Kidney (tissue), 14 donors: ENCODE measurements around the gene APOBEC3F. TPM values are rescaled to one million over a fixed set of nuclear protein-coding genes. Genes with fewer than 3 reads are reported as not detected.
"Not testable (repeated sequence)": the region's sequence is repeated elsewhere in the genome, so short reads cannot be mapped to it uniquely, and the experiment has no call there.

Source experiments
- DNase-seq, 5 donors: peaks; one replicate each; pipeline ENCODE4 v3.0.0-alpha.2; 2013 to 2020
- FAIRE-seq: peaks from 2 replicates; lab custom pipeline; 2012; peaks lifted over from hg19 to GRCh38; lab: Jason Lieb, UNC
- H3K27ac ChIP-seq, 2 donors: one replicate each; pipeline ENCODE4 v1.7.0; 2013; ENCODE audit warnings: low read depth in 2 of 2, low read length in 2 of 2, inconsistent platforms in 1 of 2
- H3K27me3 ChIP-seq: one replicate; pipeline ENCODE4 v1.7.1; 2013; ENCODE audit warnings: low read length, inconsistent platforms; ENCODE audit not compliant: control insufficient read depth, insufficient read depth
- H3K36me3 ChIP-seq, 3 donors: one replicate each; pipeline versions ENCODE4 v1.7.0 to v1.7.1; 2013; ENCODE audit warnings: low read length in 3 of 3, control low read depth in 1 of 3, inconsistent platforms in 1 of 3; ENCODE audit not compliant: insufficient read depth in 3 of 3, control insufficient read depth in 2 of 3
- H3K4me1 ChIP-seq, 3 donors: one replicate each; pipeline versions ENCODE4 v1.7.0 to v1.7.1; 2013; ENCODE audit warnings: low read length in 3 of 3, inconsistent platforms in 1 of 3, low read depth in 1 of 3; ENCODE audit not compliant: control insufficient read depth in 2 of 3, insufficient read depth in 2 of 3
- H3K4me3 ChIP-seq, 3 donors: one replicate each; pipeline versions ENCODE4 v1.7.0 to v1.8.1; 2013; ENCODE audit warnings: low read length in 3 of 3, control low read depth in 1 of 3, inconsistent platforms in 1 of 3
- H3K9ac ChIP-seq, 3 donors: one replicate each; pipeline versions ENCODE4 v1.7.0 to v1.7.1; 2013; ENCODE audit warnings: low read length in 3 of 3, control low read depth in 1 of 3, inconsistent platforms in 1 of 3
- H3K9me3 ChIP-seq, 3 donors: one replicate each; pipeline versions ENCODE4 v1.7.0 to v1.7.1; 2013; ENCODE audit warnings: low read length in 3 of 3, control low read depth in 1 of 3, inconsistent platforms in 1 of 3; ENCODE audit not compliant: control insufficient read depth in 2 of 3, insufficient read depth in 1 of 3
- CTCF ChIP-seq: IDR thresholded peaks from 3 replicates; pipeline ENCODE4 v1.5.1; 2012; ENCODE audit warnings: mild to moderate bottlenecking, moderate library complexity, borderline replicate concordance; ENCODE audit not compliant: insufficient read depth; ENCODE audit errors: extremely low read depth
- intact Hi-C: fragments of 100-400 bp; cut with DNase I; formaldehyde crosslinking; loops from one replicate; pipeline ENCODE4 v1.11.1; 2022
- polyA plus RNA-seq: library from polyadenylated mRNA; stranded (reverse); fragments of 350-450 nt; fragmentation: Illumina TruSeq; extraction: RNeasy Lipid Tissue Mini Kit (QIAGEN cat#74804); gene quantifications from one replicate; pipeline ENCODE4 v1.2.3, GENCODE V29; 2014; ENCODE audit warnings: low read depth, low replicate concordance; ENCODE audit not compliant: insufficient read depth
- total RNA-seq: library from RNA; stranded (reverse); fragmentation: NEBNext Ultra II Directional; extraction: Animal tissue kit (Norgen Biotek cat#: 25700); gene quantifications from one replicate; pipeline ENCODE4 v1.2.1, GENCODE V29; 2021
- donor health status: control.
- donor health status: control.
- donor health status: control.
- donor health status: control.
- donor health status: control.
- donor health status: DM: yes; HTN: yes; CAD: no.
- donor health status: Normal renal cell carcinoma (clear cell type).

The APOBEC3F gene
- total and polyA plus RNA-seq, 2 donors from 2014 or later, result 6.9 to 16.3 TPM

- no peak for FAIRE-seq
- Histone ChIP-seq H3K4me3 (no peak overlapping the region), H3K9ac (no peak overlapping the region), H3K4me1 (no peaks in the 10 kb centered on the region), H3K27me3 (no peaks in the 10 kb centered on the region), H3K27ac (no peak overlapping the region), H3K36me3 (no peaks in the 10 kb centered on the region), H3K9me3 (no peaks in the 10 kb centered on the region)
- no peak for TF ChIP-seq CTCF
- intact Hi-C loops, result no loop called here
- peak in 1 of 5 donors; percentile 12 for DNase-seq
These were observed 27.5 kb downstream of the APOBEC3F start for GRCh38 chr22:39068033-39068785.

- no peaks in the 10 kb centered on the region for H3K27me3 ChIP-seq
- DNase-seq (peak in 1 of 5 donors; percentile 10), FAIRE-seq (no peak)
- no peaks in the 10 kb centered on the region for H3K4me1 ChIP-seq
- TF ChIP-seq CTCF, result no peak
- intact Hi-C loops, result no loop called here
- H3K9me3 ChIP-seq, result no peaks in the 10 kb centered on the region
- no peaks in the 10 kb centered on the region for H3K36me3 ChIP-seq
- no peak overlapping the region for H3K27ac ChIP-seq
- no peak overlapping the region for H3K4me3 ChIP-seq
- H3K9ac ChIP-seq, result no peak overlapping the region
These were observed 29.5 kb downstream of the APOBEC3F start for GRCh38 chr22:39070186-39070585.

- H3K4me1 ChIP-seq, H3K9me3 ChIP-seq, intact Hi-C loops, H3K36me3 ChIP-seq, FAIRE-seq, H3K4me3 ChIP-seq, H3K9ac ChIP-seq, H3K27ac ChIP-seq, H3K27me3 ChIP-seq: not testable (repeated sequence)
- peak in 1 of 5 donors; percentile 35 for DNase-seq
These were observed 31.9 kb downstream of the APOBEC3F start for GRCh38 chr22:39072581-39072981.

GRCh38 chr22:39073981-39074380, 33.3 kb downstream of the APOBEC3F start:
- no peak for TF ChIP-seq CTCF
- H3K9me3 ChIP-seq, result no peaks in the 10 kb centered on the region
- intact Hi-C loops, result no loop called here
- no peak overlapping the region for H3K4me3 ChIP-seq
- peaks cover 0 to 4% (median 3%) of the 10 kb centered on the region in 3 donors for H3K4me1 ChIP-seq
- no peaks in the 10 kb centered on the region for H3K27me3 ChIP-seq
- DNase-seq (no peak), FAIRE-seq (no peak)
- H3K36me3 ChIP-seq, result no peaks in the 10 kb centered on the region
- H3K27ac ChIP-seq, result no peak overlapping the region
- H3K9ac ChIP-seq, result no peak overlapping the region

- H3K27me3 ChIP-seq, intact Hi-C loops, H3K4me1 ChIP-seq, FAIRE-seq, H3K27ac ChIP-seq, H3K4me3 ChIP-seq, H3K36me3 ChIP-seq, H3K9me3 ChIP-seq, H3K9ac ChIP-seq: not testable (repeated sequence)
- peak in 1 of 5 donors; percentile 59 for DNase-seq
These were observed 35.7 kb downstream of the APOBEC3F start for GRCh38 chr22:39076155-39077025.
